H1 (cell line): ENCODE data around the gene RREB1. TPM values are rescaled to one million over a fixed set of nuclear protein-coding genes. Genes with fewer than 3 reads are reported as not detected.

Source experiments
- BACH1 ChIP-seq: IDR thresholded peaks from 2 replicates; pipeline ENCODE4 v1.6.1; 2012; ENCODE audit warnings: low read length, improper control_type of control experiment
- BRCA1 ChIP-seq: IDR thresholded peaks from 2 replicates; pipeline ENCODE4 v1.6.1; 2012; ENCODE audit warnings: low read depth, low read length, improper control_type of control experiment
- CBX5 ChIP-seq: fragments of 300-800, 300-1000 bp; sonication (generic); IDR thresholded peaks from 2 replicates; pipeline ENCODE4 v1.7.1; 2016; ENCODE audit warnings: antibody characterized with exemption, low read length, low read depth
- SIX5 ChIP-seq: IDR thresholded peaks from 2 replicates; pipeline ENCODE4 v1.6.1; 2011; ENCODE audit warnings: mild to moderate bottlenecking, low read depth, low read length
- polyA plus RNA-seq, 7 experiments: library from polyadenylated mRNA; depleted of rRNA in 3 of 7; stranded (reverse) in 5 of 7; unstranded in 2 of 7; fragments of >200 nt in 5 of 7; fragments of 200-250 nt in 2 of 7; gene quantifications; 1 replicate in 5 of 7; 2 replicates in 1 of 7; 4 replicates in 1 of 7; pipeline versions ENCODE4 v1.2.1 to v1.2.3, GENCODE V29; 2011 to 2013; ENCODE audit warnings: missing spikeins in 2 of 7, mixed read lengths in 2 of 7
- total RNA-seq: library from RNA; stranded (reverse); fragmentation: NEBNext Ultra II Directional; extraction: Animal tissue kit (Norgen Biotek cat#: 25700); gene quantifications from 2 replicates; pipeline ENCODE4 v1.2.1, GENCODE V29; 2021
- TF ChIP-seq, protein P1 (sequence below): fragments of 300-600 bp; sonication (generic); IDR thresholded peaks from 2 replicates; pipeline ENCODE4 v1.7.1; 2012; ENCODE audit warnings: low read length, moderate library complexity, mild to moderate bottlenecking, inconsistent platforms; ENCODE audit not compliant: insufficient replicate concordance

The RREB1 gene
- total and polyA plus RNA-seq, 2 of the 8 experiments (the other 6 are each of a cell fraction or from before 2014, with no cell fraction given): 3.9 to 34.7 TPM

DNA sequence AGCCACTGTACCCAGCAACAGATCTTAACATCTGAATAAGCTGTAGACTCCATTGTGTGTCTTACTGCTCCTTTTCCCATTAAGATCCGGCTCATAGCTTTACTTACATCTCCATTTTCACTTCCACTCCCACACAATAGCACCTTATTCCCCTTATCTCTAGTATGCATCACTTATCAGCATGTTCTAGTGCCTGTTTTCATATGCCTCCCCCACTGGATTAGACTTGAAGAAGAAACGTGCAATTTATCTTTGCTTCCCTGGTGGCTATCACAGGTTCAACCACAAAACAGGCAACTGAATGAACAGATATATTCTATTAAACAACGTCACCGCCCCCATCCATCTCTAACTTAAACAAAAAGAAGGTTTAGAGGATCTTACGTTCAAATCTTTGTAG lies 193.2 kb downstream of the RREB1 start (continued):
- TF ChIP-seq, protein P1, sequence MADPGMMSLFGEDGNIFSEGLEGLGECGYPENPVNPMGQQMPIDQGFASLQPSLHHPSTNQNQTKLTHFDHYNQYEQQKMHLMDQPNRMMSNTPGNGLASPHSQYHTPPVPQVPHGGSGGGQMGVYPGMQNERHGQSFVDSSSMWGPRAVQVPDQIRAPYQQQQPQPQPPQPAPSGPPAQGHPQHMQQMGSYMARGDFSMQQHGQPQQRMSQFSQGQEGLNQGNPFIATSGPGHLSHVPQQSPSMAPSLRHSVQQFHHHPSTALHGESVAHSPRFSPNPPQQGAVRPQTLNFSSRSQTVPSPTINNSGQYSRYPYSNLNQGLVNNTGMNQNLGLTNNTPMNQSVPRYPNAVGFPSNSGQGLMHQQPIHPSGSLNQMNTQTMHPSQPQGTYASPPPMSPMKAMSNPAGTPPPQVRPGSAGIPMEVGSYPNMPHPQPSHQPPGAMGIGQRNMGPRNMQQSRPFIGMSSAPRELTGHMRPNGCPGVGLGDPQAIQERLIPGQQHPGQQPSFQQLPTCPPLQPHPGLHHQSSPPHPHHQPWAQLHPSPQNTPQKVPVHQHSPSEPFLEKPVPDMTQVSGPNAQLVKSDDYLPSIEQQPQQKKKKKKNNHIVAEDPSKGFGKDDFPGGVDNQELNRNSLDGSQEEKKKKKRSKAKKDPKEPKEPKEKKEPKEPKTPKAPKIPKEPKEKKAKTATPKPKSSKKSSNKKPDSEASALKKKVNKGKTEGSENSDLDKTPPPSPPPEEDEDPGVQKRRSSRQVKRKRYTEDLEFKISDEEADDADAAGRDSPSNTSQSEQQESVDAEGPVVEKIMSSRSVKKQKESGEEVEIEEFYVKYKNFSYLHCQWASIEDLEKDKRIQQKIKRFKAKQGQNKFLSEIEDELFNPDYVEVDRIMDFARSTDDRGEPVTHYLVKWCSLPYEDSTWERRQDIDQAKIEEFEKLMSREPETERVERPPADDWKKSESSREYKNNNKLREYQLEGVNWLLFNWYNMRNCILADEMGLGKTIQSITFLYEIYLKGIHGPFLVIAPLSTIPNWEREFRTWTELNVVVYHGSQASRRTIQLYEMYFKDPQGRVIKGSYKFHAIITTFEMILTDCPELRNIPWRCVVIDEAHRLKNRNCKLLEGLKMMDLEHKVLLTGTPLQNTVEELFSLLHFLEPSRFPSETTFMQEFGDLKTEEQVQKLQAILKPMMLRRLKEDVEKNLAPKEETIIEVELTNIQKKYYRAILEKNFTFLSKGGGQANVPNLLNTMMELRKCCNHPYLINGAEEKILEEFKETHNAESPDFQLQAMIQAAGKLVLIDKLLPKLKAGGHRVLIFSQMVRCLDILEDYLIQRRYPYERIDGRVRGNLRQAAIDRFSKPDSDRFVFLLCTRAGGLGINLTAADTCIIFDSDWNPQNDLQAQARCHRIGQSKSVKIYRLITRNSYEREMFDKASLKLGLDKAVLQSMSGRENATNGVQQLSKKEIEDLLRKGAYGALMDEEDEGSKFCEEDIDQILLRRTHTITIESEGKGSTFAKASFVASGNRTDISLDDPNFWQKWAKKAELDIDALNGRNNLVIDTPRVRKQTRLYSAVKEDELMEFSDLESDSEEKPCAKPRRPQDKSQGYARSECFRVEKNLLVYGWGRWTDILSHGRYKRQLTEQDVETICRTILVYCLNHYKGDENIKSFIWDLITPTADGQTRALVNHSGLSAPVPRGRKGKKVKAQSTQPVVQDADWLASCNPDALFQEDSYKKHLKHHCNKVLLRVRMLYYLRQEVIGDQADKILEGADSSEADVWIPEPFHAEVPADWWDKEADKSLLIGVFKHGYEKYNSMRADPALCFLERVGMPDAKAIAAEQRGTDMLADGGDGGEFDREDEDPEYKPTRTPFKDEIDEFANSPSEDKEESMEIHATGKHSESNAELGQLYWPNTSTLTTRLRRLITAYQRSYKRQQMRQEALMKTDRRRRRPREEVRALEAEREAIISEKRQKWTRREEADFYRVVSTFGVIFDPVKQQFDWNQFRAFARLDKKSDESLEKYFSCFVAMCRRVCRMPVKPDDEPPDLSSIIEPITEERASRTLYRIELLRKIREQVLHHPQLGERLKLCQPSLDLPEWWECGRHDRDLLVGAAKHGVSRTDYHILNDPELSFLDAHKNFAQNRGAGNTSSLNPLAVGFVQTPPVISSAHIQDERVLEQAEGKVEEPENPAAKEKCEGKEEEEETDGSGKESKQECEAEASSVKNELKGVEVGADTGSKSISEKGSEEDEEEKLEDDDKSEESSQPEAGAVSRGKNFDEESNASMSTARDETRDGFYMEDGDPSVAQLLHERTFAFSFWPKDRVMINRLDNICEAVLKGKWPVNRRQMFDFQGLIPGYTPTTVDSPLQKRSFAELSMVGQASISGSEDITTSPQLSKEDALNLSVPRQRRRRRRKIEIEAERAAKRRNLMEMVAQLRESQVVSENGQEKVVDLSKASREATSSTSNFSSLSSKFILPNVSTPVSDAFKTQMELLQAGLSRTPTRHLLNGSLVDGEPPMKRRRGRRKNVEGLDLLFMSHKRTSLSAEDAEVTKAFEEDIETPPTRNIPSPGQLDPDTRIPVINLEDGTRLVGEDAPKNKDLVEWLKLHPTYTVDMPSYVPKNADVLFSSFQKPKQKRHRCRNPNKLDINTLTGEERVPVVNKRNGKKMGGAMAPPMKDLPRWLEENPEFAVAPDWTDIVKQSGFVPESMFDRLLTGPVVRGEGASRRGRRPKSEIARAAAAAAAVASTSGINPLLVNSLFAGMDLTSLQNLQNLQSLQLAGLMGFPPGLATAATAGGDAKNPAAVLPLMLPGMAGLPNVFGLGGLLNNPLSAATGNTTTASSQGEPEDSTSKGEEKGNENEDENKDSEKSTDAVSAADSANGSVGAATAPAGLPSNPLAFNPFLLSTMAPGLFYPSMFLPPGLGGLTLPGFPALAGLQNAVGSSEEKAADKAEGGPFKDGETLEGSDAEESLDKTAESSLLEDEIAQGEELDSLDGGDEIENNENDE: no peak
- TF ChIP-seq CBX5: no peak
- no peak for TF ChIP-seq SIX5
- no peak for TF ChIP-seq BRCA1
- no peak for TF ChIP-seq BACH1
